SK-N-SH (cell line): ENCODE data around the gene SHPK. TPM values are rescaled to one million over a fixed set of nuclear protein-coding genes. Genes with fewer than 3 reads are reported as not detected.

Experiments
- CTCF ChIA-PET: fragments of 300-600, 350-600 bp; formaldehyde crosslinking; extraction: SDS; loops from one replicate; lab custom pipeline; 2021; lab: Yijun Ruan, JAX
- POLR2A ChIA-PET: fragments of 350-600 bp; sonication (Branson Sonifier 250); formaldehyde crosslinking; extraction: SDS; loops from one replicate; lab custom pipeline; 2020; ENCODE audit warnings: antibody characterized with exemption, inconsistent platforms; lab: Yijun Ruan, JAX
- DNase-seq: peaks from one replicate; pipeline ENCODE4 v3.0.0; 2012
- H2AFZ ChIP-seq: fragments of 200-600 bp; sonication (generic); 2 replicates; pipeline ENCODE4 v1.8.1; 2016; ENCODE audit warnings: antibody characterized with exemption, mild to moderate bottlenecking, low read depth
- H3F3A ChIP-seq: fragments of 200-600 bp; sonication (generic); replicated peaks from 2 replicates; pipeline ENCODE3; 2016; ENCODE audit warnings: antibody characterized with exemption, mild to moderate bottlenecking; ENCODE audit not compliant: insufficient read depth
- H3K27ac ChIP-seq, 2 experiments: fragments of 200-500 bp in 1 of 2; fragments of 200-600 bp in 1 of 2; sonication (Bioruptor generic) in 1 of 2; sonication (generic), shearing (Covaris generic) in 1 of 2; 2 replicates each; pipeline versions ENCODE4 v1.5.1 to v1.6.1; 2014 to 2016; ENCODE audit warnings: low read depth in 2 of 2, inconsistent platforms in 1 of 2, low read length in 1 of 2, mild to moderate bottlenecking in 1 of 2, mixed read lengths in 1 of 2
- H3K27me3 ChIP-seq: fragments of 200-600 bp; sonication (generic), shearing (Covaris generic); 2 replicates; pipeline ENCODE4 v1.6.1; 2016; ENCODE audit warnings: mixed run types; ENCODE audit not compliant: insufficient read depth
- H3K36me3 ChIP-seq, 2 experiments: fragments of 200-500 bp in 1 of 2; fragments of 200-600 bp in 1 of 2; sonication (Bioruptor generic) in 1 of 2; sonication (generic) in 1 of 2; replicated peaks in 1 of 2; 2 replicates each; pipeline versions ENCODE3 to v1.5.1; 2014 to 2016; ENCODE audit warnings: low read length in 1 of 2, mild to moderate bottlenecking in 1 of 2; ENCODE audit not compliant: insufficient read depth in 2 of 2, control insufficient read depth in 1 of 2
- H3K4me1 ChIP-seq, 2 experiments: fragments of 200-500 bp in 1 of 2; fragments of 200-600 bp in 1 of 2; sonication (Bioruptor generic) in 1 of 2; sonication (generic), shearing (Covaris generic) in 1 of 2; 2 replicates each; pipeline versions ENCODE4 v1.5.1 to v1.6.1; 2014 to 2016; ENCODE audit warnings: low read depth in 1 of 2, low read length in 1 of 2, mixed run types in 1 of 2; ENCODE audit not compliant: insufficient read depth in 2 of 2, control insufficient read depth in 1 of 2
- H3K4me2 ChIP-seq: fragments of 200-600 bp; sonication (generic), shearing (Covaris generic); 2 replicates; pipeline ENCODE4 v1.6.1; 2017; ENCODE audit warnings: mixed run types
- H3K4me3 ChIP-seq, 2 experiments: fragments of 200-500 bp in 1 of 2; fragments of 200-600 bp in 1 of 2; sonication (Bioruptor generic) in 1 of 2; sonication (generic), shearing (Covaris generic) in 1 of 2; 2 replicates each; pipeline versions ENCODE4 v1.5.1 to v1.8.1; 2014 to 2016; ENCODE audit warnings: low read depth in 2 of 2, inconsistent platforms in 1 of 2, low read length in 1 of 2, mild to moderate bottlenecking in 1 of 2, mixed read lengths in 1 of 2, moderate library complexity in 1 of 2
- H3K79me2 ChIP-seq: fragments of 200-600 bp; sonication (generic); 2 replicates; pipeline ENCODE4 v1.8.1; 2017; ENCODE audit warnings: mild to moderate bottlenecking; ENCODE audit not compliant: insufficient read depth
- H3K9ac ChIP-seq: fragments of 200-600 bp; sonication (generic); 2 replicates; pipeline ENCODE4 v1.6.1; 2017; ENCODE audit warnings: mixed run types
- H3K9me2 ChIP-seq: fragments of 200-600 bp; sonication (generic); 2 replicates; pipeline ENCODE4 v1.6.1; 2017; ENCODE audit warnings: mixed run types
- H3K9me3 ChIP-seq: fragments of 200-600 bp; sonication (generic); 2 replicates; pipeline ENCODE4 v1.6.1; 2017; ENCODE audit warnings: mixed run types, mild to moderate bottlenecking, moderate library complexity
- H4K20me1 ChIP-seq: fragments of 200-600 bp; sonication (generic); 2 replicates; pipeline ENCODE4 v1.6.1; 2017; ENCODE audit warnings: mild to moderate bottlenecking, mixed run types; ENCODE audit not compliant: insufficient read depth
- CHD2 ChIP-seq: fragments of 150-350 bp; IDR thresholded peaks from 2 replicates; pipeline ENCODE4 v1.6.1; 2018; ENCODE audit warnings: low read length; ENCODE audit not compliant: partially characterized antibody
- ELF1 ChIP-seq: IDR thresholded peaks from 2 replicates; pipeline ENCODE4 v1.4.0; 2012
- EZH2phosphoT487 ChIP-seq: fragments of 200-600 bp; sonication (generic); IDR thresholded peaks from 2 replicates; pipeline ENCODE4 v1.6.1; 2017; ENCODE audit warnings: low read depth, mixed run types, mild to moderate bottlenecking, antibody characterized with exemption, moderate library complexity, borderline replicate concordance
- FOXM1 ChIP-seq: IDR thresholded peaks from 2 replicates; pipeline ENCODE4 v1.4.0; 2012; ENCODE audit warnings: low read depth, mild to moderate bottlenecking
- GATA2 ChIP-seq: sonication (generic); formaldehyde crosslinking; IDR thresholded peaks from 2 replicates; pipeline ENCODE4 v1.5.0; 2020; ENCODE audit warnings: mild to moderate bottlenecking, missing genetic modification reagents
- JUND ChIP-seq: IDR thresholded peaks from 2 replicates; pipeline ENCODE4 v1.4.0; 2012
- MXI1 ChIP-seq: IDR thresholded peaks from 2 replicates; pipeline ENCODE4 v1.6.1; 2012; ENCODE audit warnings: mild to moderate bottlenecking, low read depth, low read length, improper control_type of control experiment
- POLR2AphosphoS5 ChIP-seq: IDR thresholded peaks from 2 replicates; pipeline ENCODE4 v1.6.1; 2012; ENCODE audit warnings: low read depth, low read length
- SMC3 ChIP-seq: IDR thresholded peaks from 2 replicates; pipeline ENCODE4 v1.6.1; 2012; ENCODE audit warnings: low read depth, low read length, improper control_type of control experiment
- TAF1 ChIP-seq: IDR thresholded peaks from 2 replicates; pipeline ENCODE4 v1.6.1; 2012; ENCODE audit warnings: low read depth, mild to moderate bottlenecking, low read length, moderate library complexity, borderline replicate concordance
- TEAD4 ChIP-seq: IDR thresholded peaks from 2 replicates; pipeline ENCODE4 v1.4.0; 2012; ENCODE audit warnings: mild to moderate bottlenecking, borderline replicate concordance; ENCODE audit not compliant: insufficient read depth
- WGBS: methylation state at CpG from one replicate; pipeline ENCODE4 v1.1.6; 2017; ENCODE audit warnings: low lambda C conversion rate; 5-methylcytosine and 5-hydroxymethylcytosine counted together
- polyA plus RNA-seq, 3 experiments: library from polyadenylated mRNA; depleted of rRNA; stranded (reverse); fragments of >200 nt; gene quantifications; 2 replicates each; pipeline ENCODE4 v1.2.3, GENCODE V29; 2012
- TF ChIP-seq, protein P1 (sequence below): fragments of 200-600 bp; sonication (generic); IDR thresholded peaks from 2 replicates; pipeline ENCODE4 v1.6.1; 2017; ENCODE audit warnings: antibody characterized with exemption, mild to moderate bottlenecking, moderate library complexity
- TF ChIP-seq, protein P2 (sequence below): fragments of 150-350 bp; IDR thresholded peaks from 2 replicates; pipeline ENCODE4 v1.6.1; 2016; ENCODE audit warnings: mild to moderate bottlenecking, low read depth, low read length
- TF ChIP-seq, protein P3 (sequence below): IDR thresholded peaks from 2 replicates; pipeline ENCODE4 v1.4.0; 2012; ENCODE audit warnings: low read depth, borderline replicate concordance

The SHPK gene
- polyA plus RNA-seq, 1 of the 3 experiments (the other 2 are of a cell fraction) = 9.0 TPM

DNA sequence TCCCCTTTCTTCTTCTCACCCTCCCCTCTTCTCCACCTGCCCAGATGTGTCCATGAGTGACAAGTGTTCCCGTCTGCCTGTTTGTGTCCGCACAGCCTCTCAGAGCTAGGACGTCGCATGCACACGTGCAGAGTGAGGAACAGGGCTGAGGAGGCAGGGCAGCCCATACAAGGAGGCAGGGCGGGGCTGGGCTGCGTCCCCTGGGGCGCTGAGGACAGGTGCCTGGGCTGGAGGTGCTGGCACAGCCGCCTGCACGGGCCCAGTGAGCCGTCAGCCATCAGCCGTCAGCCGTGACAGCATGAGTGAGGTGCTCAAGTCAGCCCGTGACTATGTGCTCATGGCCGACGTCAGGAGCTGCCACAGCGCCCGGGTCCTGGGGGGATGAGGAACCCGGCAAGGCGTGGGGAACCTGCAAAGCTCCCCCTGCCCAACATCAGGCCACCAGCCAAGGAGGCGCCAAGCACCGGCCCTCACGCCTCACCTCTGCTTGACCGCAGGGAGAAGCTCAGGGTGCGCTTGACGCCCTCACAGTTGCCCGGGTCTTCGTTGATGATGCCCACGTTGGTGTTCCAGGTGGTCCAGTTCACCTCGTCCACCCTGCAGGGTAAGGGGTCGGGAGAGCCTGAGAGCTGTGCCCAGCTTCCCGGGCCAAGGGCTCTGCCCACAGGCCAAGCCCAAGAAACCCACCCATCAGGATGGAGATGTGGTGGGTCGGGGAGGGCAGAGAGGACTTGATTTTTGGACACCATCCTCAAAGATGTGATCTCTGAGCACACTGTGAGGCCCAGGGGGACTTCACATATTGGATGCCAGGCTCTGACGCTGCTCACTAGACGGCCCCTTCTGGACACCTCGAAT, 64.8 kb downstream of the SHPK start (continued):
- TF ChIP-seq, protein P1, sequence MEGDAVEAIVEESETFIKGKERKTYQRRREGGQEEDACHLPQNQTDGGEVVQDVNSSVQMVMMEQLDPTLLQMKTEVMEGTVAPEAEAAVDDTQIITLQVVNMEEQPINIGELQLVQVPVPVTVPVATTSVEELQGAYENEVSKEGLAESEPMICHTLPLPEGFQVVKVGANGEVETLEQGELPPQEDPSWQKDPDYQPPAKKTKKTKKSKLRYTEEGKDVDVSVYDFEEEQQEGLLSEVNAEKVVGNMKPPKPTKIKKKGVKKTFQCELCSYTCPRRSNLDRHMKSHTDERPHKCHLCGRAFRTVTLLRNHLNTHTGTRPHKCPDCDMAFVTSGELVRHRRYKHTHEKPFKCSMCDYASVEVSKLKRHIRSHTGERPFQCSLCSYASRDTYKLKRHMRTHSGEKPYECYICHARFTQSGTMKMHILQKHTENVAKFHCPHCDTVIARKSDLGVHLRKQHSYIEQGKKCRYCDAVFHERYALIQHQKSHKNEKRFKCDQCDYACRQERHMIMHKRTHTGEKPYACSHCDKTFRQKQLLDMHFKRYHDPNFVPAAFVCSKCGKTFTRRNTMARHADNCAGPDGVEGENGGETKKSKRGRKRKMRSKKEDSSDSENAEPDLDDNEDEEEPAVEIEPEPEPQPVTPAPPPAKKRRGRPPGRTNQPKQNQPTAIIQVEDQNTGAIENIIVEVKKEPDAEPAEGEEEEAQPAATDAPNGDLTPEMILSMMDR = no peak
- no peak for TF ChIP-seq SMC3

DNA sequence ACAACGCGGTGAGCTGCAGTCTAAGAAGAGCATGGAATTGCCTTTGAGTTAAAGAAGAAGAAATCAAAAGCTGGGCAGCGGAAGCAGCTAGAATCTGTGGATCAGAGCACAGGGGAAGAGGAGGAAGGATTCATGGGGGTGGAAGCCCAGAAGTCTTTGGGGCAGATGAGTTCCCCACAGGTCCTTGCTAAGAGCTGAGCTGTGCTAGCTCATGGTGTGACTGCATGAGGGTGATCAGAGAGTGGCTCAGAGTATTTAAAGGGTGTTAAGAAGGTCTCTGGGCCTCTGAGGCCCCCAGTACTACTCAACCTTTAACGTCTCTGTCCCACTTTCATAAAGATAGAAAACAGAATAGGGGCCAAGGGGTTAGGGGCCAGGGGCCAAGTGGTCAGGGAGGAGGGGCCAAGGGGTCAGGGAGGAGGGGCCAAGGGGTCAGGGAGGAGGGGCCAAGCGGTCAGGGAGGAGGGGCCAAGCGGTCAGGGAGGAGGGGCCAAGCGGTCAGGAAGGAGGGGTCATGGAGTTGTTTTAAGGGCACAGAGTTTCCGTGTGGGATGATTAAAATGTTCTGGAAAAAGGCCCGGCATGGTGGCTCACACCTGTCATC, 66.4 kb downstream of the SHPK start:
- ChIA-PET CTCF (no interaction called here), POLR2A (no interaction called here)
- Histone ChIP-seq H2AFZ (no peak overlapping the region), H3K4me3 (no peak overlapping the region), H3K4me2 (no peak overlapping the region), H3K9ac (no peak overlapping the region), H3K9me3 (no peaks in the 10 kb centered on the region), H3K4me1 (no peaks in the 10 kb centered on the region), H3F3A (no peaks in the 10 kb centered on the region), H4K20me1 (no peaks in the 10 kb centered on the region), H3K79me2 (no peaks in the 10 kb centered on the region), H3K27ac (no peak overlapping the region), H3K36me3 (no peaks in the 10 kb centered on the region), H3K9me2 (no peaks in the 10 kb centered on the region), H3K27me3 (no peaks in the 10 kb centered on the region)
- no peak for DNase-seq
- 94% methylated on average over 9 of the region's 9 CpGs for WGBS
- TF ChIP-seq TAF1 (no peak), POLR2AphosphoS5 (no peak), GATA2 (CRISPR knock-in tag) (no peak), JUND (no peak), ELF1 (no peak), CHD2 (no peak)
- TF ChIP-seq, all 33 proteins: peak for 0

DNA sequence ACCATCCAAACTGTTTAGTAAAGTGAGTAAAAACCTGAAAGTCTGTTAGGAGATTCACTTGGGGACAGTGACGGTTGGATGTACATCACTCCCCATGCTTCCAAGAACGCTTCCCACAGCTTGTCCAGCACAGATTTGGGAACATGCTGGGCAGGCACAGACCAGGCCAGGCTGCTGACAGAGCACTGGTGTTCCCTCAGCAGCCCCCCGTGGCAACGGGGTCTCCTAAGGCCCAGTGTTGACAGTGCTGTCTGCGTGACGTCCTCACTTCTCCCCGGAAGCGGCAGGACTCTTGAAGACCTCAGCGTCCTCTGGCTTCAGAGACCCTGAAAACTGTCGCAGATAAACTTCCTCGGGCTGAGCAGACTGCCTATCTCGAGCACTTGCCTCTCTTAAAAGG, 69.5 kb downstream of the SHPK start:
- Histone ChIP-seq H3K9me3 (no peaks in the 10 kb centered on the region), H3F3A (no peaks in the 10 kb centered on the region), H3K9ac (no peak overlapping the region), H3K27ac (no peak overlapping the region), H3K36me3 (no peaks in the 10 kb centered on the region), H3K4me2 (no peak overlapping the region), H3K4me1 (no peaks in the 10 kb centered on the region; a peak in 1 of 4 replicates), H2AFZ (no peak overlapping the region), H4K20me1 (no peaks in the 10 kb centered on the region), H3K4me3 (no peak overlapping the region), H3K79me2 (no peaks in the 10 kb centered on the region), H3K9me2 (no peaks in the 10 kb centered on the region), H3K27me3 (no peaks in the 10 kb centered on the region)
- 87% methylated on average over 12 of the region's 12 CpGs for WGBS
- DNase-seq = no peak
- ChIA-PET CTCF (no interaction called here), POLR2A (no interaction called here)
- TF ChIP-seq TAF1 (no peak), TEAD4 (no peak), FOXM1 (no peak), EZH2phosphoT487 (no peak), MXI1 (no peak)
- TF ChIP-seq, protein P2, sequence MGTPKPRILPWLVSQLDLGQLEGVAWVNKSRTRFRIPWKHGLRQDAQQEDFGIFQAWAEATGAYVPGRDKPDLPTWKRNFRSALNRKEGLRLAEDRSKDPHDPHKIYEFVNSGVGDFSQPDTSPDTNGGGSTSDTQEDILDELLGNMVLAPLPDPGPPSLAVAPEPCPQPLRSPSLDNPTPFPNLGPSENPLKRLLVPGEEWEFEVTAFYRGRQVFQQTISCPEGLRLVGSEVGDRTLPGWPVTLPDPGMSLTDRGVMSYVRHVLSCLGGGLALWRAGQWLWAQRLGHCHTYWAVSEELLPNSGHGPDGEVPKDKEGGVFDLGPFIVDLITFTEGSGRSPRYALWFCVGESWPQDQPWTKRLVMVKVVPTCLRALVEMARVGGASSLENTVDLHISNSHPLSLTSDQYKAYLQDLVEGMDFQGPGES = no peak
- TF ChIP-seq, protein P3, sequence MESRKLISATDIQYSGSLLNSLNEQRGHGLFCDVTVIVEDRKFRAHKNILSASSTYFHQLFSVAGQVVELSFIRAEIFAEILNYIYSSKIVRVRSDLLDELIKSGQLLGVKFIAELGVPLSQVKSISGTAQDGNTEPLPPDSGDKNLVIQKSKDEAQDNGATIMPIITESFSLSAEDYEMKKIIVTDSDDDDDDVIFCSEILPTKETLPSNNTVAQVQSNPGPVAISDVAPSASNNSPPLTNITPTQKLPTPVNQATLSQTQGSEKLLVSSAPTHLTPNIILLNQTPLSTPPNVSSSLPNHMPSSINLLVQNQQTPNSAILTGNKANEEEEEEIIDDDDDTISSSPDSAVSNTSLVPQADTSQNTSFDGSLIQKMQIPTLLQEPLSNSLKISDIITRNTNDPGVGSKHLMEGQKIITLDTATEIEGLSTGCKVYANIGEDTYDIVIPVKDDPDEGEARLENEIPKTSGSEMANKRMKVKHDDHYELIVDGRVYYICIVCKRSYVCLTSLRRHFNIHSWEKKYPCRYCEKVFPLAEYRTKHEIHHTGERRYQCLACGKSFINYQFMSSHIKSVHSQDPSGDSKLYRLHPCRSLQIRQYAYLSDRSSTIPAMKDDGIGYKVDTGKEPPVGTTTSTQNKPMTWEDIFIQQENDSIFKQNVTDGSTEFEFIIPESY = no peak
